ENCODE results near the gene RAB2B.
A peak's percentile ranks its signal among the peaks of the same experiment; 100 is the strongest.
"Not testable (repeated sequence)": the region's sequence is repeated elsewhere in the genome, so short reads cannot be mapped to it uniquely, and the experiment has no call there.

Gene RAB2B

GRCh38 chr14:21486640-21487087 is 9.9 kb upstream of the RAB2B start:
- peak; percentile 79 for DNase-seq

- DNase-seq = no peak
Observed at GRCh38 chr14:21476523-21476924, 235 bp downstream of the RAB2B start.

GRCh38 chr14:21475767-21476522 is 814 bp downstream of the RAB2B start:
- no peak for DNase-seq

GRCh38 chr14:21467616-21468015 is 9.1 kb downstream of the RAB2B start:
- DNase-seq = peak; percentile 98

GRCh38 chr14:21455912-21456667 is 20.7 kb downstream of the RAB2B start, which contains the start of gene CHD8:
Gene CHD8, minus strand, starts transcription at chr14:21456123. Its CDS starts 24,480 bp downstream, at chr14:21431643.
- peak; percentile 100 for DNase-seq

GRCh38 chr14:21455592-21455911 is 21.2 kb downstream of the RAB2B start:
- peak; percentile 16 for DNase-seq

- DNase-seq = no peak
Observed at GRCh38 chr14:21454843-21455544, 21.8 kb downstream of the RAB2B start.

- DNase-seq = no peak
Observed at GRCh38 chr14:21449899-21450216, 26.9 kb downstream of the RAB2B start.

GRCh38 chr14:21442657-21443056 is 34.1 kb downstream of the RAB2B start:
- not testable (repeated sequence) for DNase-seq

GRCh38 chr14:21440859-21441258 is 35.9 kb downstream of the RAB2B start:
- DNase-seq = no peak

- peak; percentile 100 for DNase-seq
Observed at GRCh38 chr14:21437063-21437901, 39.5 kb downstream of the RAB2B start.

GRCh38 chr14:21436567-21437062 is 40.1 kb downstream of the RAB2B start:
- no peak for DNase-seq

GRCh38 chr14:21431126-21431525 is 45.6 kb downstream of the RAB2B start:
- DNase-seq = no peak

- DNase-seq = no peak
Observed at GRCh38 chr14:21428930-21429329, 47.8 kb downstream of the RAB2B start.

- no peak for DNase-seq
Observed at GRCh38 chr14:21426692-21427091, 50.1 kb downstream of the RAB2B start.

- no peak for DNase-seq
Observed at GRCh38 chr14:21419528-21419927, 57.2 kb downstream of the RAB2B start.

GRCh38 chr14:21415329-21415728 is 61.4 kb downstream of the RAB2B start:
- no peak for DNase-seq

GRCh38 chr14:21414137-21414631 is 62.6 kb downstream of the RAB2B start:
- DNase-seq = no peak
